ENCODE data around the gene TGM3.

TGM3 gene

DNA sequence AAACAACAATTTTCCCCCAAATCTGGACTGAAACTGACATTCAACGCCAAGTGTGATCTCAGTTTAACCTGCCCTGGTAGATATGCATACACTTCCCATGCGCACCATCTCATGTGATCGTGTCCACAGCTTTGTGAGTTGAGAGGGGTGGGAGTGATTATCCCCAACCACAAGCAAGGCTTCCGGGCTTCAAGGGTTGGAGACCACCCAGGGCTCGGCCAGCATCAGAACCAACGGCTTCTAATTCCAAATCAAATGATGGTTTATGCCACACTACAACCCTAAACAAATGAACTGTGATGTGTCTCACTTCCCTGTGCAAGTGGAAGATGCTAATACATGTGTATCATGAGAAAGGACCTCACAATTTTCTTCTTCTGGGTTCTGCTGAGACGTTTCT, 515 bp upstream of the TGM3 start:
- no peak for FAIRE-seq
- no peak for TF ChIP-seq POLR2A (IDR thresholded peaks at IDR 0.05; ENCODE audit: low read depth, low read length)
- DNase-seq (ENCODE audit: insufficient read length, low spot score), result no peak

DNA sequence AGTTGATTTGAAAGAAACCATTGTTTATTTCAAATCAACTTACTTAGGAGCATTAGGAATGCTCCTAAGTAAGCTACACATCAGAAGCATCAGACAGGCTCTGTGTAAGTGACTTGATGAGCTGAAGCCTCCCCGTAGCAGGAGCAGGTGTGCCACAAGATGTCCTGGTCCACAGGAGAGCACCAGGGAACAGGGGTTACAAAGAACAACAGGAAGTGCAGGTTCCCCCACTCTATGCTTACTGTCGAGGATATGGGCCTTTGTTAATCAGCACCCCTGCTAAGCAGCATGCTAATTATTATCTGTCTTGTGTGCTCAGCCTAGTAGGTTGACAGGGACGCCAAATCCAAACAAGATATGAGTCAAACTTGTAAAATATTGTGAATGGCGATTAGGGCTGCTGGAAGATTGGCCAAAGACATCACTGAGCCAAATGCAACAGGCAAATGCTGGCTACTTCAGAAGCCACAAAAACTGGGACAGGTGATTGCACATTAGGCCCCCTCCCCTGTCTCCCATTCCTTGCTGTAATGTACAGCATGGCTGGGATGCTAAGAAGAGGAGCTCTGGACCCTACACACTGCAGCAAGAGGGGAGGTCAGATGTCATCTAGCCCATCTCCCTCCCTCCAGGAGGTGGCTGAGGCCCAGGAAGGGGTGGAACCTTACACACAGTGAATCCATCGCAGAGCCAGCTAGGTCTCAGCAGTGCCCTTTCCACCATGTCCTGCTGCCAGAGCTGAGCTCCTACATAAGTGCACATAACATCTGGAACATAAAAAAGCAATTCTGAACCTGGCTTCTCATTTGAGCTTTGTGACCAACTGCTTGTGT, 939 bp downstream of the TGM3 start:
- no peak for DNase-seq (ENCODE audit: insufficient read length, low spot score)
- TF ChIP-seq POLR2A (IDR thresholded peaks at IDR 0.05; ENCODE audit: low read depth, low read length), result no peak
- no peak for FAIRE-seq

DNA sequence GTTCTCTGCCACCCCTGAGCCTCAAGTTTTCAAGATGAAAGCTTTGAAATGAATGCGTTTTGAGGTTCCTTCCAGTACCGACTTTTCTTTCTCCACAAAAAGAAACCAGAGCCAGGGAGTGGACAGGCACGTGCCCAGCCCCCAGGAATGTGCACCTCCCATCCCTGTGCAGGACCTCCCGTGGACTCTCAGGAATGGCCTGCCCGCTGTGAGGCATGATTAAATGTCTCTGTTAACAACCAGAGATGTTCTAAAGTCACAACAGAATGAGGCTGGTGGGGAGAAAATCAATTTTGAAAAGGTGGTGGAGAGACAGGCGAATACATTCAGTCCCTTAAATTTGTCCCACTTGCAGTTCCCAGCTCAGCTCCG, 1.5 kb downstream of the TGM3 start:
- DNase-seq (ENCODE audit: insufficient read length, low spot score) (no peak), FAIRE-seq (no peak)
- no peak for TF ChIP-seq POLR2A (IDR thresholded peaks at IDR 0.05; ENCODE audit: low read depth, low read length)

DNA sequence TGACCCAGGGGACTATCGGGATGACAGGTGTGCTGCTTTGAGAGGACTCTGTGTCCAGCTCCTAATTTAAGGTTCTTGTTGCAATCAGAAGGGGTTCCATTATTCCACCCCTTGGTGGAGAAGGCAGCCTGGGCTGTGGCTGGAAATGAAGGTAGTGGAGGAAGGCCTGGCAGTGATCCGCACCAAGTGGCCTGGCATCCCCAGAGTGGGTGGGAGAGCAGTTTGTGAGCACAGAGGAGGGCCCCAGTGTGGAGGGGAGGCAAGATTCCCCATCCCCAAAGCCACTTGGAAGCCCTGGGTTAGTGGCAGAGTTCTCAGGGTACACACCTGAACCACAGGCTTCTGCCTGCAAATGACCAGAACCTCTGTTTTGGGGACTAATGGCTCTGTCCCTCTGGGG, 2.3 kb downstream of the TGM3 start:
- FAIRE-seq (no peak), DNase-seq (ENCODE audit: insufficient read length, low spot score) (no peak)
- no peak for TF ChIP-seq POLR2A (IDR thresholded peaks at IDR 0.05; ENCODE audit: low read depth, low read length)

DNA sequence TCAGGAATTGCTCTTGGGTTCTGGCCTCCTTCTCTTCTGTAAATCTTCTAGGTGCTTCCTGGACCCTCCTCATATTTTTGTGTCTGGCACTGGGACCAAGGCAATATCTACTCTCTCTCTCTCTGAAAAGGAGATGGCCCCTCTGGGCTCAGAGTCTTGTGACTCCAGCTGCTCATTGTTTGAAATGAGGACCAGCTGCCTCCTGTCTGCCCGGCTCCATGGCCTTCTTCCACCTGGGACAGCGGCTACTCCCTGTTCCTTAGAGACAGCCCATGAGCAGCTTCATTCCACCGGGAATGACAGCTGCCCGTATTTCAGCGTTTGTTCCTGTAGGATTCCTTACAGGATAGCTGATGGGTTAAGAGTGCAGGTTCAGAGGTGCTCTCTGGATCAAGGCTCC, 2.9 kb downstream of the TGM3 start:
- no peak for FAIRE-seq
- TF ChIP-seq POLR2A (IDR thresholded peaks at IDR 0.05; ENCODE audit: low read depth, low read length), result no peak
- DNase-seq (ENCODE audit: insufficient read length, low spot score), result no peak

DNA sequence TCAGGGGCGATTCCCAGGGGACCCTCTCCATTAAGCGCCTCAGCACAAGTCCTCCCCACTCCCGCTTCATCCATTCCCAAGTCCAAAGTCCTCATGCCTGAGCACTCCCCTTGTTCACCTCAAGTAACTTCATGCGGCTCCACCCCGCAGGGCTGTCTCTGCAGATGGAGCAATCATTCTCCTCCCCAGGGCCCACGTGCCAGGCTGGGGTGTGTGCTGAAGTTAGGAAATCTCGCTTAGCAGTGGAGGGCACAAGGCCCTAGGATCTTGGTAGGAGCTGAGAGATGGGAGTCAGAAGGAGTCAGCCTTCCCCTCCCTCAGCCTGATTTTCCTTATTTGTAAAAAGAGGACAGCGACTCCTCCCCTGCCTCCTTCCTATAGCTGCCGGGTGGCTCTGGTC, 3.5 kb downstream of the TGM3 start:
- DNase-seq (ENCODE audit: insufficient read length, low spot score) (no peak), FAIRE-seq (no peak)
- no peak for TF ChIP-seq POLR2A (IDR thresholded peaks at IDR 0.05; ENCODE audit: low read depth, low read length)

DNA sequence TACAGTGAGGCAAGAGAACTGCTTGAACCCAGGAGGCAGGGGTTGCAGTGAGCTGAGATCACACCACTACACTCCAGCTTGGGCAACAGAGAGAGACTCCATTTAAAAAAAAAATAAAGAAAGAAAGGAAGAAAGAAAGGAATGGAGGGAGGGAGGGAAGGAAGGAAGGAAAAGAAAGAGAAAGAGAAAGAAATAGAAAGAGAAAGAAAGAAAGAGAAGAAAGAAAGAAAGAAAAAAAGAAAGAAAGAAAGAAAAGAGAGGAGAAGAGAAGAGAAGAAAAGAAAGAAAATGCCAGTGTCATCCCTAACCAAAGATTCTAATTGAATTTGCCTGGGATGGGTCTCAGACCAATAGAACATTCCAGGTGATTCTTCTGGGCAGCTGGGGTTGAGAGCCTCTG, 4.2 kb downstream of the TGM3 start:
- DNase-seq (ENCODE audit: insufficient read length, low spot score) (no peak), FAIRE-seq (no peak)
- TF ChIP-seq POLR2A (IDR thresholded peaks at IDR 0.05; ENCODE audit: low read depth, low read length), result no peak

DNA sequence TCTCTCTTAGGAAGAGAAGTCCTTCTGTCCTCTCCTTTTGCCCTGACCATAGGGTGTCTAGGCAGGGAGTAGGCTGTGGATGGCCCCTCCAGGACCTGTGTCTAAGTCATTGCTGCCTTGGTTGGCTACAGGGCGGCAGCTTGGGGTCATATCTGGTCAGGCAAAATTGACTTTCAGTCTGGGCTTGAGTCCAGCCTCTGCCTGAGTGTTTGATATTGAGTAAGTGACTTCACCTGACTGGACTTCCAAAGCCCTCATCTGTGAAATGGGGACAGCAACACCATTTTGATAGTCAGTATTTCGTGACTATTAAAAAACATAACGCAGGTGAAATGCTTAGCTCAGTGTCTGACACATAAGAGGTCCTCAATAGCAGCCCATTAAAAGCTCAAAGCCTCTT, 4.6 kb downstream of the TGM3 start:
- FAIRE-seq (no peak), DNase-seq (ENCODE audit: insufficient read length, low spot score) (no peak)
- TF ChIP-seq POLR2A (IDR thresholded peaks at IDR 0.05; ENCODE audit: low read depth, low read length), result no peak

DNA sequence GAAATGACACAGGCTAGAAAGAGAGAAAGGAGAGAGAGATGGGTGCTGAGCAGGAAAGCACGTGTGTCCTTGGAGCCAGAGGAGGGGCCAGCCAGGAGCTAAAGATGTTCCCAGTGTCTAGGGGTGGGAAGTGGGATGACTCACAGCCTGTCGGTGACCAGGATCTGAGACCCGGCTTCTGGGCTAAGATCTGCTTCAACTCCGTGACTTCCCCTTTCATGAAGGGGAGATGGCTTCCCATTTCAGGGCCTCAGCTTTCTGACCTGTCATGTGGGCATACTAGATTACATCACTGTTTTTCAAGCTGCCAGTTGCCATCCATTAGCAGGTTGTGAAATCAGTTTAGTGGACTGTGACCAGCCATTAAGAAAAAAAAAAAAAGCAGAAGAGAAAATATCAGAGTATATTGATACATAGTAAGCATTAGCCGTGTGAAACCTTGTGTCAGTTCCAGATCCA, 5.4 kb downstream of the TGM3 start:
- no peak for DNase-seq (ENCODE audit: insufficient read length, low spot score)
- TF ChIP-seq POLR2A (IDR thresholded peaks at IDR 0.05; ENCODE audit: low read depth, low read length), result no peak
- no peak for FAIRE-seq

DNA sequence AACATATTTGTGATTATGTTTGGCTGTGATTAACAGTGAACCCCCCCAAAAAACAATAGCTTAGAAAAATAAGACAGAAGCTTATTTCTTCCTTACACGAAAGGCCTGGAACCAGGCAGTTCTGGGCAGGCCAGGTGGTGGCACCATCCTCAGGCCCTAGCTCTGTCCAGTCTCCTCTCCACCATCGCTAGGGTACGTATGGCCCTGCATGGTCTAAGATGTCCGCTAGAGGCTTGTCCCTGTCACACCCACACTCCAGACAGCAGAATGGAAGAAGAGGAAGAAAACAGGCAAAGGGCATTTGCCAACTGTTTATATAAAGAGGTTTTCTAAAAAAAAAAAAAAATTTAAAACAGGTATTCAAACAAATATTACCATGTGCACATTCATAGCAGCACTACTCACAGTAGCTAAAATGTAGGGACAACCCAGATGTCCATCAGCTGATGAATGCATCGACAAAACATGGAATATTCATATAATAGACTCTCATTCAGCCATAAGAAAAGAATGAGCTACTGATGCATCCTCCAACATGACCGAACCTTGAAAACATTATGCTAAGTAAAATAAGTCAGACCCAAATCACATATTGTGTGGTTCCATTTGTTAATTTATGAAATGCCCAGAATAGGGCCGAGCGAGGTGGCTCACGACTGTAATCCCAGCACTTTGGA, 6.7 kb downstream of the TGM3 start:
- no peak for TF ChIP-seq POLR2A (IDR thresholded peaks at IDR 0.05; ENCODE audit: low read depth, low read length)
- FAIRE-seq (no peak), DNase-seq (ENCODE audit: insufficient read length, low spot score) (no peak)

DNA sequence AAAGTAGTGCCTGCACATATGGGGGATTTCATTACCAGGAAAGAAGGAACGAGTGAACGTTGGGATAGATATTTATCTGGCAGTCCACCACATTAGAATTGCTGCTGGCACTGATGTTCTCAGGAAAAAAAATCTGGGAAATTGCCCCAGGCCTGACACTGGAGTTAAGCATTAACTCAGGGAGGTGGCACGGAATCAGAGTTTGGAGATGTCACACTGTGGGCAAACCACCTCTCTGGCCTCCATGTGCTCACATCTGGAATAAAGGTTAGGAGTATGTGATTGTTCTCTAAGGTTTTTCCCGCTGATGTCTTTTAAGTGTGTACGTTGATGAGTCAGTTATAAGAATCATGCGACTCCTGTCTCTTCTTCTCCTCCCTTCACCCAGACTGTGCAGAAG, 7.9 kb downstream of the TGM3 start:
- no peak for FAIRE-seq
- no peak for DNase-seq (ENCODE audit: insufficient read length, low spot score)
- TF ChIP-seq POLR2A (IDR thresholded peaks at IDR 0.05; ENCODE audit: low read depth, low read length), result no peak

DNA sequence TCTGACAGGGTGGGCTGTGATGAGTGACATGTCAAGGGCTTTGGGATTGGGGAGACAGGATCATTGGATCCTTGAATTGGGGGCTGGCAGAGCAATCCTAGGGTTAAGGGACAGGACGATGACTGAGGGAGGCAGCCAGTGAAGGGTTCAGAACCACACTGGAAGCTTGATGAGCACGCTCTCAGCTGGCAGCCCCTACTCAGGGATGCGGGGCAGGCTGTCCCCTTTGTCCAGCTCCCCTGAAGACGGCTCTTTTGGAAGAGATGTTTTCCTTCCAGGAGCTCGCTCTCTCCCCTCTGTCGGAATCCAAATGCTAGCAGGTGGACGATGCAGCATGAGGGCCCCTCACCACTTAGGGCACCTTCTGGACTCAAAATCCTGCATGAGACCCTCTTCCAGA, 8.4 kb downstream of the TGM3 start:
- no peak for DNase-seq (ENCODE audit: insufficient read length, low spot score)
- FAIRE-seq, result no peak
- TF ChIP-seq POLR2A (IDR thresholded peaks at IDR 0.05; ENCODE audit: low read depth, low read length), result no peak

DNA sequence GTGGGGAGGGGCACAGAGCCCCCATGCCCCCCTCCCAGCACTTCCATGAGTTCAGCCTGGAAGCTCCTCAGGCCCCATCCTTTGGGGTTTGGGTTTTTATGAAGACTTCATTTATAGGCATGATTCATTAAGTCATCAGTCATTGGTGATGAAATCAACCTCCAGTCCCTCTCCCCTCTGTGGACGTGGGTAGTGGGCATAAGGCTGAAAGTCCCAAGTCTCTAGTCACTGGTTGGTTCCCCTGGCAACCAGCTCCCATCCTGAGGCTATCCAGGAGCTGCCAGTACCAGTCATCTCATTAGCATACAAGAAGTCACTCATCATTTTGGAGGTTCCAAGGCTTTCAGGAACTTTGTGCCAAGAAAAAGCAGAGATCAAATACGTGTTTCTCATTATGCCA, 9.2 kb downstream of the TGM3 start:
- no peak for DNase-seq (ENCODE audit: insufficient read length, low spot score)
- no peak for FAIRE-seq
- no peak for TF ChIP-seq POLR2A (IDR thresholded peaks at IDR 0.05; ENCODE audit: low read depth, low read length)

DNA sequence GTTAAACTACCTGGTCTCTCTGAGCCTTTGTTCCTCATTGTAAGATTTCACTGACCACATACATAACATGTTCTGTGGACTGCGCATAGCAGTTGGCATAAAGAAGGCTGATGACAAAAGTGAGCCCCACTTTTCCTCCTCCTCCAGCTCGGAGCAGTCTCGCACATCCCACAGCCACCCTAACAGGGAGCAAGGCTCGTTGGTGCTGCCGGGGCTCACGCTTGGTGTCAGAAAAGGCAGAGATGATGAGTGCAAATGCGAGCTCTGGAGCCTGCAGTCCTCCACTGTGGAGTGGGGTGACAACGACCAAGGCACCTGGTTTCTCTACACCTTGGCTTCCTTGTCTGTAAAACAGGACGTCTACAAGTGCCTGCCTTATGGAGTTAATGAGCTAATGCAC, 9.7 kb downstream of the TGM3 start:
- DNase-seq (ENCODE audit: insufficient read length, low spot score) (no peak), FAIRE-seq (no peak)
- TF ChIP-seq POLR2A (IDR thresholded peaks at IDR 0.05; ENCODE audit: low read depth, low read length), result no peak

DNA sequence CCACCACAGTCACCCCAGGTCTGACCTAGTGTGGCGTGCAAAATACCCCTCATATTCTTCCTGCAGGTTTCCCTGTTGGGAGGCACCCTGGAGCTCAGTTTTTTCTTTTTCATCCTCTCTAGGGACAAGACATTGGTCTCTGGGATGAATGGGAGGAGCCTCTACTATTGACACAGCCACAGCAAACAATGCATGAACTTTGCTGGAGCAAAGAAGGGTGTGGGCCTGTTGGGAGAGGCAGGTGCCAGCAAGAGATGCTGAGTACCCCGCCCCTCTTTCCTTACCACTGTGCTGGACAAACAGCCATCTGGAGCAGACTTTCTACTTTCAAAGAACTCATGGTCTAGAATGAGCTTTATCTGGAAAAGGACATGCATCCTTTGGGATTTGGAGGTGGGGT, 10.1 kb downstream of the TGM3 start:
- TF ChIP-seq POLR2A (IDR thresholded peaks at IDR 0.05; ENCODE audit: low read depth, low read length), result no peak
- FAIRE-seq, result no peak
- DNase-seq (ENCODE audit: insufficient read length, low spot score), result no peak

Measured in H54 (cell line).